Tongue (tissue), 2 donors: ENCODE data around the gene NCOA1. TPM values are rescaled to one million over a fixed set of nuclear protein-coding genes. Genes with fewer than 3 reads are reported as not detected.

Experiments used
- DNase-seq: peaks from one replicate; pipeline ENCODE4 v3.0.0-alpha.2; 2015
- total RNA-seq: library from RNA; depleted of rRNA; stranded (reverse); fragments of >200 nt; gene quantifications from one replicate; pipeline ENCODE4 v1.2.3, GENCODE V29; 2014

NCOA1 gene
- total RNA-seq, 1 donor from 2014 or later: 113 TPM

DNA sequence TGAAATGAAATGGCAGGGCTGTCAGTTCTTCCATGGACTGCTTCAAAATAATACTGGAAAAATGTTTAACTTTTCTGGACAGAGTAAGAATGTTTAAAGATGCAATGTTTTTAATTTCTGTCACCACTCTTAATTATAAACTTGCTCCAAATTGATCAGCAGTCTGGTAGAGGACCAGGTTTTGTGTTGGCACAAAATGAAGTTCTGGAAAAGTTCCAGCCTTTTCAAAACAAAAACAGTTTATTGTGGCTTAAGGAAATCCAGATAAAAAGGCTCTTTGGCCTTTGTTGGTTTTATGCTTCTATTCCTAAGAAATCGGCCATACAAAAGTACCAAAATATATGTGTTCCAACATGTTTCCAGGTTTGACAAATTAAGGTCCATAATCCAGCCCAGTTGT is 253.3 kb downstream of the NCOA1 start:
- DNase-seq: no peak

DNA sequence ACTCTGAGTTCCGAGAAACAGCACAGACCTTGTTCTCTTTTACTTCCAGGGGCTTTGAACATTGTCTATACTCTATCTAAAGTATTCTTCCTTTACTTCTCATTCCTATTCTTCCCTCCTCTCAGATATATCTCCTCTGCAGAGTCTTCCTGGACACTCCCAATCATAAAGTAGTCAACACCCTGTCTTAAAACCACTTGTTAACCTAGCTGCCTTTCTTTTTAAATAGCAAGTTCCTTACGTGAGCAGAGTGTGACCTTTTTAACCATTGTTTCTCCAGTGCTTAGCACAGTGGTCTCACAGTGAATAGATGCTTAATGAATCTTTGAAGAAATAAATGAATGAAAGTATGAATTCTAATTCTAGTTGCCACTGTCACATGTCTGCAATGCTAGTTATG is 254.8 kb downstream of the NCOA1 start:
- DNase-seq: no peak

DNA sequence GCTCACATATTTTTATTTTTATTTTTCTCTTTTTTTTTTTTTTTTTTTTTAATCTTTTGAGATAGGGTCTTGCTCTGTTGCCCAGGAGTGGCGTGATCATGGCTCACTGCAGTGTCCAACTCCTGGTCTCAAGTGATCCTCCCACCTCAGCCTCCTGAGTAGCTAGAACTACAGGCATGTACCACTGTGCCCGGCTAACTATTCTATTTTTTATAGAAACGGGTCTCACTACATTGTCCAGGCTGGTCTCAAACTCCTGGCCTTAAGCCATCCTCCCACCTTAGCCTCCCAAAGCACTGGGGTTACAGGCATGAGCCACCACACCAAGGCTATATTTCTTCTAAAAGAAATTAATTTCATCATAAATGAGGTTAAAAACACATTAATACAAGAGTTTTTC is 256.2 kb downstream of the NCOA1 start:
- DNase-seq: no peak

DNA sequence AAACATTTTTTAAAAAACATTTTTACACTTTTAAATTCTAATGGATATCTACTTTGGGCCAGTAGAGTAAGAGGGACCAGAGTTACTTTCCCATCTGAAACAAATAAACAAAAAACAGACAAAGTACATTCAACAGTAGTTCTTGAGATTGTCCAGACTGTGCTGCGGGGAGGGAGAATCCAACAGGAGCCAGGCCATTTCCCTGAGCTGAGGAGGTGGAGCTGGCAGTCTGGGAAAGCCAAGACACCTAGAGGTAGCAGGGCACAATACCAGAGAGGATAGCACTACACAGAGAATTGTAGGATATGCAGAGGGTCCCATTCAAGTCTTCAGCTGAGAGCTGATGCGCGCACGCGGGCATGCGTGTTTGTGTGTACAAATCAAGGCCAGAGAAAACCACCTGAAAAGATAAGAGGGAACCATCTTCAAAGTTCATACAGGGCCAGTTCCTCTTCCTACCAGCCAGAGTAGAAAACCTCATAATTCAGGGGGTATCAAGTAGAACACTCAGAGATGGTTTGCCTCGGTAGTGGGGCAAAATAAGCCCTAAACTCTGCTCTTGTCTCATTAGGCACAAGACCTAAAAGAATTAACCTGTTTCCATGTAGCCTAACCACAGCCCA is 258.1 kb downstream of the NCOA1 start:
- no peak for DNase-seq

DNA sequence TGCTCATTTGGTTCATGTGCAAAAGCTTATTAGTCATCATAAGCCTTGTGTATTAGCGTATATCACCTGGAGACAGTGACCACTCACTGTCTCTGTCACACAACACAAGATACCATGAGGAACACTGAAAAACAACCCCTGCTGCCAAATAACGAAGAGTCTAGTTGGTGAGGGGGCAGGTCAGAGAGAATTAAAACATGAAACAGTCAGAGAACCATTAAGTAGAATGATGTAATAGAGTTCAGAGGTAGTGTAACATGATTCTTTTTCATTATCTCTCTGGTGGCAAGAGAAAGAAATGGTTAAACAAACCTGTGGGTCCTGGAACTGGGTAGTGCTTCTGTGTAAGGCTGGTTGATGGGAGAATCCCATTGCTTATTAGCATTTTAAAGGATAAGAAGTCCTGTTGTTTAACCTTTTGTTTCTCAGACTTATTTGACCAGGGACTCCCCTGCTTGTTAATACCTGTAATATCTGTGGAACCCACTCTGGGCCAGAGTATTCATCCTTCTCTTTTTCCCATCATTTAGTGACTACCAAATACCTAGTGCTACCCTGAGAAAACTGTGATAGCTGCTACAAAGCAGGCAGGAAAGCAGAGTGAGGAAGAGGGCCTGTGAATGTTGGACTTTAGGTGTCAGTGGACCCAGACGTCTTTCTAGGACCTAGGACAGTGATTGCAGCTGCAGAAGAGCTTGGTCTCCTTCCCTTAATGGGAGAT is 264.1 kb downstream of the NCOA1 start:
- no peak for DNase-seq

DNA sequence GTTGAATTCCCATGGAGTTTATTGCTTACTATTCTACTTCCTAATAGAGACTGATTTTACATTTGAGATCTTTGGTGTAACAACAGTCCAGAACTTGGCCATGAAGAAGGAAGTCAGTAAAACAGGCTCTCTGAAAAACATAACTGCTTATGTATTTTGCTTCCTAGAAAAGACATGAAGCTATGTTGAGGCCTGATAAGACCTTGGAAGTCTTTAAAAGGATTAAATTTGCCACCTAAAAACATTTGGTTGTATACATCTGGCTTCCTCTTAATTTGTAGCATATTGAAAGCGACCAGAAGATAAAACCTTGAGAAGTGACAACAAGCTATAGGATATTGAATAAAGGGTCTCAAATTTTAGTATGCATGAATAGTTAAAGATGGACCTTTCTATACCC is 265.7 kb downstream of the NCOA1 start:
- DNase-seq: no peak

DNA sequence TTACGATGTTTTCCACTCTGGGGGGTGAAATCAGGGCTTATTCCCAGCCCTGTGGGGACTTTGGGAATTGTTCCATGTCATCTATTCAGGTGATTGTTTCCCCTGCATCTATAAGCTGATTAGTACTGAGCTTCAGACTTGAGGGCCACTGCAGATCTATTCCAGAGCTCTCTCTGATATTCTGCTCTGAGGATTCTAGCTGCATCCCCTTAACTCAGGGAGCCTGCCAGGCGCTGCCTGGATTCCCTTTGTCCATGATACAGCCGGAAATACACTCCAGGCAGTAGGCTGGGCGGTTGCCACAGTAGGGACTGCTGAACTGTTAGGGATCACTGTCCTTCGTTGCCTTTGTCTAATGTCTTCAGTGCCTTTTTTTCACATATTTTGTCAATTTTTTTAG is 270.8 kb downstream of the NCOA1 start:
- DNase-seq: no peak

DNA sequence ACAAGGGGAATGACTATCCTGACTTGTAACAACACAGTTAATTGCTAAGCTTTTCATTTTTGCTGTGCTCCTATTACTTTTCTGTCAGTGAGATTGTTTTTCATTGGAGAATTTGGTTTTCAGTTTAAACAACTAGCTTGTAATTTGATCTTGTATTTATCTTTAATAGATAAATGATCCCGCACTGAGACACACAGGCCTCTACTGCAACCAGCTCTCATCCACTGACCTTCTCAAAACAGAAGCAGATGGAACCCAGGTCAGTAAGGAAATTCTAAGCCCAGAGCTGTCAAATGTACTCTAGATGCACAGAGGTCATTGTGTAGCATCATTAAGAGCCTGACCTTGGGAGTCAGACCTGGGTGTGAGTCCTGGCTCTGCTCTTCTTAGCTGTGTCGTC is 271.5 kb downstream of the NCOA1 start:
- DNase-seq: no peak

DNA sequence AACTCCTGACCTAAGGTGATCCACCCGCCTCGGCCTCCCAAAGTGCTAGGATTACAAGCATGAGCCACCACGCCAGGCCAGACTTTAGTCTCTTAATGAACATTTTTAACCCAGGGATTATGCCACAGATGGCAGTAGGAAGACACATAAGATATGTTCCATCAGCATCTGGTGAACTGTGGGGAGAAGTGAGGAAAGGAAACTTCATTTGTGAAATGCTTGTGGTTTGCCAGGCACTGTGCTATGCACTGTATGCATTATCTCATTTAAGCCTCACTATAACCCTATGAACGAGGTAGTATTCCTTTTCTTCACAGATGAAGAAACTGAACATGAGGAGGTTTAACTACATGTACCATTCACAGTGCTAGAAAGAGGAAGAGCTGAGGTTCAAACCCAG is 272.8 kb downstream of the NCOA1 start:
- no peak for DNase-seq

DNA sequence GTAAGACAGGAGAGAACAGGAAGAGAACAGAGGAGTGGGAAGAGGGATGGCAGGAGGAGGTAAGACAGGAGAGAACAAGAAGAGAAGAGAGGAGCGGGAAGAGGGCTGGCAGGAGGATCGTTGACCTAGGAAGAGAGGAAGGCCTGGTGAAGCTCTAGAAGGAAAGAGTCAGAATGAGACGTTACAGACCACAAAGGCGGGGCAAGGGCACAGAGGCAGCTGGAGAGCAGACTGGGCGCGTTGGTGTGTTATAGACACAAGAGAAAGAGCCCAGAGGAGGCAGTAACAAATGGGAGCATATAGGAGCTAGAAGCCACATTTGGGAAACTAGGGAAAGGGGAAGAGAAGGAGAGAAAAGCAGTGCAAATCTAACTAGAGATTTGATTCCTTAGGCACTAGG is 275.6 kb downstream of the NCOA1 start:
- DNase-seq: no peak

DNA sequence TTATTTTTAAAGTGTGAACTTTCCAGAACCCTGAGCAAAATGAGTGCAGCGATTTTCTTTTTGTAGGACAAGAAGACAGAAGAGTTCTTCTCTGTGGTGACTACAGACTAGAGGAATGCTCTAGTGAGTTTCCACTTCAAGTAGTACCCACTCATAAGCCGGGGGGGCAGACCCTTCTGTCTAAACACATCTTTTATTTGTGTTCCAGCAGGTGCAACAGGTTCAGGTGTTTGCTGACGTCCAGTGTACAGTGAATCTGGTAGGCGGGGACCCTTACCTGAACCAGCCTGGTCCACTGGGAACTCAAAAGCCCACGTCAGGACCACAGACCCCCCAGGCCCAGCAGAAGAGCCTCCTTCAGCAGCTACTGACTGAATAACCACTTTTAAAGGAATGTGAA is 277.0 kb downstream of the NCOA1 start:
- DNase-seq: no peak

DNA sequence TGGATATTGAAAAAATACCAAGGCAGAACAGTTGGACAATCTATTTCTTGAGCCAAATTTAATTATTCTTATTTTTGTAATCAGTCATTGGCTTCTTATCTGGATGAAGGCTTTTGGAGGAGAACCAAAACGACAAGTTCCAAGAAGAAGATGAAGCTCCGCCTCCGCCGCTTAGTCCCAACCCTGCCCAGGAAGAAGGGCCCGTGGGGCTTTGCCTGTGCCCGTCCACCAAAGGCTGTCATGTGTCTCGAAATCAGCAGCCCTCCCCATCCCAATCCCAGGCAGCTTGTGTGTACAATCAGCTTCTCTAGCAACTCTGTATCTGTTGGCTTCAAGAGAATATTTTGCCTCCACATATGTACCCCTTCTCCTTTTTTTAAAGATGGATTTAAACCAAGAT is 277.5 kb downstream of the NCOA1 start:
- no peak for DNase-seq

DNA sequence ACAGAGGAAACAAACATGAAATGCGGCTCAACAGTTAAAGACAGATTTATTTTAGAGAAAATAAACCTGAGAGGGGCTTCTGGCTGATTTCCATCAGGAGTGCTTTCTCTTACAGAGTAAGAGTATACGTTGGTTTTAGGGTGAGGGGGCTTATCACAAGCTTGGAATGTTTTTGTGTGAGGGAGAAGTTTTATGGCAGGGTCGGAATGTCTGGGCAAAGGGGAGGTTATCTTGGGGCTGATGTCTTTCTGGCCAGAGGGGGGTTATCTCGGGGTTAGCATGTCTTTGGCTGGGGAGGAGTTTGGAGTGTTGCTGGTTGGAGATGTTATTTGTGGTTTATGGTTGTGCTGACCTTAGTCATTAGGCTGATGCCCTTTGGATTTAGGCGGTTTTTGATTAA is 280.0 kb downstream of the NCOA1 start:
- DNase-seq: no peak

DNA sequence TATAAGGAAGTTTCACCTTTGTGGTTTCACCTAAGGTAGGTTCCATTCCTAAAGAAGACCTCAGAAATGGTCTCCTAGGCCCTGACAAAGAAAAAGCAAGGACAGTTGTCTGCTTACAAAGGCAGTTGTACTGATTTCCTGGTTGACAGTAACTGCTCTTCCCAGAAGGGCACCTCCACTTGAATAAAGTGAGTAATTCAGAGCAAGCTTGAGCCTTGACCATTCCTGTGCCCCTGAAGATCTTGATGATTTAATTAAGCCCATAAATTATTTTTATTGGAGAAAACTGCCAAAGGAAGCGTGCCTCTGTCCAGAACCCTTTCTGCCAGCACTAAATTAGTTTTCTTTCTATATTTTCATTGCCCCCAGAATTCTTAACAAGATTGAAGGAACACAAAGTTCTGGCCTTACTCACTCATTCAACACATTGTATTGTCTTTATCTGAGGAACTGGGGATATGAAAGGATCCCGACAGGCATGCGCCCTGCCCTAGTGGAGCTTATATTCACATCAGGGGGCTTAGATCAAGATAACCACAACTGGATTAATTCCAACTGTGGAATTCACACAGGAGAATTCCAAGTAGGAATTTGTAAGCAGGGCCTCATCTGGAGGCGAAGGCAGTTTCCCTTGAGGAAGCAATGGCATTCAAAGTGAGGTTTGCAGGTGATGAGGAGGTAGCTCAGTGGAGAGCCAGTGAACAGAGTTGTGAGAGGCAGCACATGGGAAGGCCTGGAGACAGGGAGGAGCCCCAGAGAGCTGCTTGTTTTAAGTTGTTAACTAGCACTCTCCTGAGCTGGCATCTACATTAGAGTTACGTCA is 280.9 kb downstream of the NCOA1 start:
- no peak for DNase-seq

DNA sequence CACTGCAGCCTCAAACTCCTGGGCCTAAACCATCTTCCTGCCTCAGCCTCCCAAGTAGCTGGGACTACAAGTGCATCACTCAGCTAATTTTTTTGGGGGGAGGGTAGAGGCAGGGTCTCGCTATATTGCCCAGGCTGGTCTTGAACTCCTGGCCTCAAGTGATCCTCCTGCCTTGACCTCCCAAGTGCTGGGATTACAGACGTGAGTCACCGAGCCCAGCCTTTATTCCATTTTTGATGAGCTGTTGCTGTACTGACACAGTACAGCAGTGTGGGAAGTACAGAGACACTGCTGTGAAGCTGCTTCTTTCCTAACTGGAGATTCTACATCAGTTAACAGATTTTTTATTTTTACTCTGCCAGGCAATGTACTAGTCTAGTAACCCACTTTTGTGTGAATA is 283.3 kb downstream of the NCOA1 start:
- DNase-seq: no peak

DNA sequence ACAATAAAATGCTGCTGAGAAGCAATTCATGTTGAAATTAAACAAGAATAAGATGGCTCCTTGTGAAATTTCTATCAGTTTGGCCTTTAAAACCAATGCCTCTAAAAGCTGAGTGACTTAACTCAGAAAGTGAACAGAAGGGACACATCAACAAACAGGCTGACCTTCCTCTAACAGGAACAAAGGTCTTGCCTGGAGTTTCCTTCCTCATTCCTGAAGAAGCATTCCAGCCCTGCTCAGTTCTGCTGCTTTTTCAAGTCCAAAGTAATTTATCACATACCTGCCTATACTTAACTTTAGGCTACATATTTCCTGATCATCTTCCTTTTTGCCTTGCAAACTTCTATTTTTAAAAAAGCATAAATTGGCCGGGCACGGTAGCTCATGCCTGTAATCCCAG is 288.1 kb downstream of the NCOA1 start:
- DNase-seq: no peak

DNA sequence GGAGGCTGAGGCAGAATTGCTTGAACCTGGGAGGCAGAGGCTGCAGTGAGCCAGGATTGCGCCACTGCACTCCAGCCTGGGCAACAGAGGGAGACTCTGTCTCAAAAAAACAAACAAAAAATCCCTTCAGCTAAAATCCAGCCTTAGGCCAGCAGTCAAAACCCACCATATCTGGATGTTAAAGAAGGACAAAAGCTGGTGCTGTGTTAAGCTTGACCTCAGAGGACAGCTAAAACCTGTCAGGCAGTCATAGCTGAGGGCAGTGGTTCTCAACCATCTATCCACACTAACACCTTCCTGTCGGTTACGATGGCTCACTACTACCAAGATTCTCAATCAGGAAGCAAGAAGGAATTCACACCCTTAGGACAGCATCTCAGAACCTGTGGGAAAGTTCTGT is 292.6 kb downstream of the NCOA1 start:
- no peak for DNase-seq

DNA sequence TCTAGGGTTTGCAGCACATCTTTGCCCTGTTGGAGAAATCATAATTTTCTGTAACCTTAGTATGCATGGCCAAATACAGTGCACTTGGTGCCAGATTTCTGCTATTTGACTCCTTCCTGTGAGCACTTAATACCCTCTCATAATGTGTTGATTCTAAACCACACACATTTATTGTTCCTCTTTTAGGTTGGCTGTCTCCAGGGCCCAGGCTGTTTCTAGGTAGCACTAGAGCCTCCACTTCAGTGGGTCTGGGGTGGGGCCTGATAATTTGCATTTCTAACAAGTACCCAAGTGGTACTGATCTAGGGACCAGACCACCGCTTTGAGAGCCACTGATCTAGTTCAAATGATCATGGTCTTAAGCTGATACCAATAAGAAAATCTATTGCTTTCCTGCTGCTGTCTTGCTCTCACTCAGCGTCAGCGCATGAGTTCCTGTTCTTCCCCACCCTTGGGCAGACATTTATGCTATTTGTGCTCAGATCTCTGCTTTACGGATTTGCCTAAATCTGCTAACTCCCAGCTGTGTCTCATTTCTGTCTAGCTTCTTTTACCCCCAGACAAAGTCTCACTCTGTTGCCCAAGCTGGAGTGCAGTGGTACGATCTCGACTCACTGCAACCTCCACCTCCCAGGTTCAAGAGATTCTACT is 294.7 kb downstream of the NCOA1 start:
- DNase-seq: peak; percentile 56

DNA sequence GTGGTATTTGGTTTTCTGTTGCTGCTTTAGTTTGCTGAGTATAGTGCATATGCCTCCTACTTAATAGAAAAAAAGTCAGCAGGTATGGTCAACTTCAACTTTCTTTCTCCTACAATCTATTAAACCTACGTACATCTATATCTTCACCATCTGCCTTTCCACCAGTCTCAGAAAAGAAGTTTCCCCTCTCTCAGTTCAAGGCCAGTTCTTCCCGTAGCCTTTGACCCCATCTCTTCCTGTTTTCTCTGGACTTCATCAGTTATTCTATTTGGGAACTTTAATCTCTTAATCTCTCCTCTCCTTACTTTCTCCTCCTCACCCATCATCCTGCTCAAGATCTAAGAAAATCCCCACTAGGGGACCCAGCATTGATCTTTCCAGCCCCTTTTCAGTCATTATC is 296.5 kb downstream of the NCOA1 start:
- DNase-seq: no peak

DNA sequence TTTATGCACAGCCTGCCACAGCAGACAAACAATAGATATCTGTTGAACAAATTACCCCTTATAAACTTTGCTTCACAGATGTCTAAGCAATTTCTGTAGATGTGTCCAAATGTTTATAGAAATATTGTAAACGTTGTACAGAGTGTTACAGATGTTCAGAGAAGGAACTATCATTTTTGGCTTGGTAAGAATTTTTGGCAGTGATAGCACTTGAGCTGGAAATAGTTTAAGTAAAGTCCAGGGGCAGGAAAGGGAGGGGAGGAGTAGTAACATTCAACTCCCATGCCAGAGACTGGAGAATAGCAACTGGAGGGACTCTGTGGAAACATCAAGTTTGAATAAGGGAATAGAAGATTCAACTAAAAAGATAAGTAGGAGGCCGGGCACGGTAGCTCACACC is 297.8 kb downstream of the NCOA1 start:
- DNase-seq: no peak

DNA sequence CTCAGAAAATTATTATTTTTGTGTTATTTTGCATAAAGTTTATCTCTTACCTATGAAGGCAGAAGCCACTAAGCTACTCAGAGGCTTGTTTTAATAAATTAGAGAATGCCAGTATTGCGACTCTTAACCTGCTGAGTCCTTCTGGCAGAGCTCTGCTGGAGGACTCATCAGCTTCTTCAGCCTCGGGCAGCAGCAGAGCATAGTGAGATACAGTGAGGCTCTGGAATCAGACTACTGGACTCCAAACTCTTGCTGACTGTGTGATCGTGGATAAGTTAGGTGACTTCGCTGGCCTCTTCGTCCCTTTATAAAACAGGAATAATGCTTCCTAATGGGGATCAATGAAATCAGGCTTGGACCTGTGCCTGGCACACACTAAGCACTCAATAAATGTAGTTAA is 300.4 kb downstream of the NCOA1 start:
- no peak for DNase-seq

DNA sequence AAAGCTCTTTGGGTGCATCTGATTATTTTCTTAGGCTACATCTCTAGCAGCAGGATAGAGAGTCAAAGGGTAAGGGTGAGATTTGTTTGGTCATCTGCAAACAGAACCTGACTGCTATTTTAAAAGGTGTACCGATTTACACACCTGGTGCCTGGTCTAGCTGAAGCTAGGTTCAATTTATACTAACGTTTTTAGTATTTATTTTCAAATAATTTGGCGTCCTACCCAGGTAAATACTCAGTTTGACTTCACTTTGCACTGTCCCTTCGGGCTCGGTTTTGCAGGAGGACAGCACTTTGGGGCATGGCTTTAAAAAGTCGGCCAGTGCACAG is 301.5 kb downstream of the NCOA1 start:
- DNase-seq: no peak
